Progenitor cell of endocrine pancreas (in vitro differentiated cells): ENCODE measurements around the gene IFT172. TPM values are rescaled to one million over a fixed set of nuclear protein-coding genes. Genes with fewer than 3 reads are reported as not detected.
A peak's percentile ranks its signal among the peaks of the same experiment; 100 is the strongest.

Experiments used
- DNase-seq: peaks from one replicate; pipeline ENCODE4 v3.0.0; 2021; ENCODE audit warnings: low spot score; ENCODE audit not compliant: unreplicated experiment
- H3K27ac Mint-ChIP-seq: 2 replicates; pipeline ENCODE4 v1.8.0; 2021; ENCODE audit warnings: mild to moderate bottlenecking, moderate library complexity, mixed read lengths
- H3K27me3 Mint-ChIP-seq: 2 replicates; pipeline ENCODE4 v1.8.0; 2021; ENCODE audit warnings: mixed read lengths
- H3K36me3 Mint-ChIP-seq: 2 replicates; pipeline ENCODE4 v1.8.0; 2022; ENCODE audit warnings: mixed read lengths; ENCODE audit not compliant: insufficient read depth
- H3K4me1 Mint-ChIP-seq: 2 replicates; pipeline ENCODE4 v1.8.0; 2021; ENCODE audit warnings: low read depth, mixed read lengths
- H3K4me3 Mint-ChIP-seq: 2 replicates; pipeline ENCODE4 v1.8.0; 2021; ENCODE audit warnings: low read depth, mild to moderate bottlenecking, moderate library complexity, mixed read lengths
- H3K9me3 Mint-ChIP-seq: 2 replicates; pipeline ENCODE4 v1.8.0; 2021; ENCODE audit warnings: low read depth, mixed read lengths
- total RNA-seq: library from RNA; stranded (reverse); gene quantifications from 2 replicates; pipeline ENCODE4 v1.2.1, GENCODE V29; 2021
- TF ChIP-seq, protein P1 (sequence below): fragments of 200-600 bp; sonication (generic); IDR thresholded peaks from one replicate; pipeline ENCODE4 v1.5.0; 2021; ENCODE audit warnings: antibody characterized with exemption, mild to moderate bottlenecking; ENCODE audit not compliant: unreplicated experiment

Gene IFT172
- total RNA-seq, 1 donor from 2014 or later: 49.5 TPM

DNA sequence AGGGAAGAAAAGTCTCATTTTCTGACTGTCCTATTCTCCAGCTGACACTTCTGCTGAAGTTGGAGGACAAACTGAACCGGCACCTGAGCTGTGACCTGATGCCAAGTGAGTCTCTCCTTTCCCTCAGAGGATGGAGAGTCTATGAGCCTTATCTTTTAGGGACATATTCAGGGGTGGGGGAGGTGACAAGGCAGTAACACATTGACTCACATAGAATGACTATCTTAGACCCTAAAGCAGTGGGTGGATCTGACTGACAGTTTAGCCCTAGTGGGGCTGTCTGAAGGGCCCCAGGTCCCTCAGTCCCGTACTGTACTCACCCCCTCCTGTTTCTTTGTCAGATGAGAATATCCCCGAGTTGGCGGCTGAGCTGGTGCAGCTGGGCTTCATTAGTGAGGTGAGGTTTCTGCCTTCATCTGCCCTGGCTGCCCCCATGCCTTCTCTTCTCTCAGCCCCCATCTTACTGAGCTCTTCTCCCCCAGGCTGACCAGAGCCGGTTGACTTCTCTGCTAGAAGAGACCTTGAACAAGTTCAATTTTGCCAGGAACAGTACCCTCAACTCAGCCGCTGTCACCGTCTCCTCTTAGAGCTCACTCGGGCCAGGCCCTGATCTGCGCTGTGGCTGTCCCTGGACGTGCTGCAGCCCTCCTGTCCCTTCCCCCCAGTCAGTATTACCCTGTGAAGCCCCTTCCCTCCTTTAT lies 48.2 kb downstream of the IFT172 start:
- Mint-ChIP-seq H3K27me3 (no peaks in the 10 kb centered on the region), H3K9me3 (no peaks in the 10 kb centered on the region), H3K36me3 (peaks cover 41% of the 10 kb centered on the region), H3K4me1 (peaks cover 2% of the 10 kb centered on the region), H3K27ac (no peak overlapping the region), H3K4me3 (no peak overlapping the region)
- no peak for DNase-seq
- TF ChIP-seq, protein P1, sequence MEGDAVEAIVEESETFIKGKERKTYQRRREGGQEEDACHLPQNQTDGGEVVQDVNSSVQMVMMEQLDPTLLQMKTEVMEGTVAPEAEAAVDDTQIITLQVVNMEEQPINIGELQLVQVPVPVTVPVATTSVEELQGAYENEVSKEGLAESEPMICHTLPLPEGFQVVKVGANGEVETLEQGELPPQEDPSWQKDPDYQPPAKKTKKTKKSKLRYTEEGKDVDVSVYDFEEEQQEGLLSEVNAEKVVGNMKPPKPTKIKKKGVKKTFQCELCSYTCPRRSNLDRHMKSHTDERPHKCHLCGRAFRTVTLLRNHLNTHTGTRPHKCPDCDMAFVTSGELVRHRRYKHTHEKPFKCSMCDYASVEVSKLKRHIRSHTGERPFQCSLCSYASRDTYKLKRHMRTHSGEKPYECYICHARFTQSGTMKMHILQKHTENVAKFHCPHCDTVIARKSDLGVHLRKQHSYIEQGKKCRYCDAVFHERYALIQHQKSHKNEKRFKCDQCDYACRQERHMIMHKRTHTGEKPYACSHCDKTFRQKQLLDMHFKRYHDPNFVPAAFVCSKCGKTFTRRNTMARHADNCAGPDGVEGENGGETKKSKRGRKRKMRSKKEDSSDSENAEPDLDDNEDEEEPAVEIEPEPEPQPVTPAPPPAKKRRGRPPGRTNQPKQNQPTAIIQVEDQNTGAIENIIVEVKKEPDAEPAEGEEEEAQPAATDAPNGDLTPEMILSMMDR: no peak

DNA sequence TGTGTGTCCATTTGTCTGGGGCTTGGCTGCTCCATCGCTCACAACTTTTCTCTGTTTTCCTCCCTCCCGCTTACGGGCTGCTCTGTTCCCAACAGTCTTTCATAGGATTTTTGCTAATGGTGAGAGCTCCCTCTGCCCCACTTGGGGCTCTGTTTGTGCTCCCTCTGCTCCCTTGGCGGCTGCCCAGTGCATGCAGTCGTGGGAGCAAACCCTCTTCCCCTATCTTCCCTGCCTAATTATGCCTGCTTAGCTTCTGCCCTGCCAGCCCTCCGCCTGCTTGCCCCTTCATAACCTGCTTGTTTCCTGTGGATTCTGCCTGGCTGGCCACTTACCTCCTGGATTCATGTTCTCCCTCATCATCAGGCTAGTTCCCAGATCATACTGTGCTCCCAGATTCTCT lies 53.9 kb downstream of the IFT172 start:
- peaks cover 45% of the 10 kb centered on the region for H3K36me3 Mint-ChIP-seq
- TF ChIP-seq, protein P1: no peak
- no peak for DNase-seq
- no peaks in the 10 kb centered on the region for H3K27me3 Mint-ChIP-seq
- no peak overlapping the region for H3K4me3 Mint-ChIP-seq
- H3K4me1 Mint-ChIP-seq: peaks cover 3% of the 10 kb centered on the region
- peak overlapping the region; percentile 2 for H3K27ac Mint-ChIP-seq
- H3K9me3 Mint-ChIP-seq: no peaks in the 10 kb centered on the region

DNA sequence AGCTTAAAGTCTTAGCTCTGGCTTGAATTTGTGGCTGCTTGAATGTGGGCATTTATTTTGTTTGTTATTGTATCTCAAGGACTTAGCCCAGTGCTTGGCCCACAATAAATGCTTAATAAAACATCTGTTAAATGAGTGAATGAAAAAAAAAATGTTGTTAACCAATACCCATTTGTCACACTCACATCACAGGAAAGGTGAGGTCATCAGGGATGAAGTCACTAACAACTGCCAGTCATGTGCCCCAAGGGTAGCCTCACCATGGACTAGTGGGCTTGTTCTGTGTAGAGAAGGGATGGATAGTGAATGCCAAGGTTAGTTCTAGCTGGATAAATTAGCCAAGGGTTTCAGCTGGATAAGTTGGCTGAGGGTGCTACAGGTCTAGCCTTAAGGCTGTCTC lies 58.1 kb downstream of the IFT172 start:
- DNase-seq: no peak
- Mint-ChIP-seq H3K36me3 (peaks cover 24% of the 10 kb centered on the region), H3K4me1 (peaks cover 22% of the 10 kb centered on the region), H3K27ac (peak overlapping the region; percentile 85), H3K4me3 (peak overlapping the region; percentile 44), H3K27me3 (no peaks in the 10 kb centered on the region), H3K9me3 (no peaks in the 10 kb centered on the region)
- TF ChIP-seq, protein P1: no peak

DNA sequence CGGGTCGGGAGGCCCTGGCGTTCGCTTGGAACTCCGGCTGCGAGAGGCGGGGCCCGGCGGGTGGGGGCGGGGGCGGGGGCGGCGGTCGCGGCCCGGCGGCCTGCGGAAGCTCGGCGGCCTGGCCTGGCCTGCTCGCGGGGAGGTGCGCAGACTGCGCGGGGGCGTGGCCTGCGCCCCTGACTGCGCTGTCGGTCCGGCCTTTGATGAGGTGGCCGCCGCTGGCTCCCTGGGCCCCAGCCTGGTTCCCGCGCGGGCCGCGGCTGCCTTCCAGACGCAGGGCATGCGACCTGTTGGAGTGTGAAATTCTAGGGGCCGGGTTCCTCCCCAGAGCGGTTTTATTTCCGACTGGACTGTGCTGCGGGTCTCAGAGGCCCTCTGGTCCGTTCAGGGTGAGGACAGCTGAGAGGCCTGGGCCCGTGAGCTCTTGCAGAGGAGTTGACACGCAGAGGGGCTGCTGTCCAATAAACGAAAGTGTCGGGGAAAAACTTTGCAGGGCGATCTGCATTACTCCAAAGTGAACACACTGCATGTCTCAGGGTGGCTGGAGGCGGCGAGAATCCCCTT lies 60.5 kb downstream of the IFT172 start:
- TF ChIP-seq, protein P1: no peak
- Mint-ChIP-seq H3K27me3 (no peaks in the 10 kb centered on the region), H3K4me3 (peak overlapping the region; percentile 95), H3K9me3 (no peaks in the 10 kb centered on the region), H3K36me3 (peaks cover 10% of the 10 kb centered on the region), H3K27ac (peak overlapping the region; percentile 96), H3K4me1 (peaks cover 22% of the 10 kb centered on the region)
- peak; percentile 73 for DNase-seq

DNA sequence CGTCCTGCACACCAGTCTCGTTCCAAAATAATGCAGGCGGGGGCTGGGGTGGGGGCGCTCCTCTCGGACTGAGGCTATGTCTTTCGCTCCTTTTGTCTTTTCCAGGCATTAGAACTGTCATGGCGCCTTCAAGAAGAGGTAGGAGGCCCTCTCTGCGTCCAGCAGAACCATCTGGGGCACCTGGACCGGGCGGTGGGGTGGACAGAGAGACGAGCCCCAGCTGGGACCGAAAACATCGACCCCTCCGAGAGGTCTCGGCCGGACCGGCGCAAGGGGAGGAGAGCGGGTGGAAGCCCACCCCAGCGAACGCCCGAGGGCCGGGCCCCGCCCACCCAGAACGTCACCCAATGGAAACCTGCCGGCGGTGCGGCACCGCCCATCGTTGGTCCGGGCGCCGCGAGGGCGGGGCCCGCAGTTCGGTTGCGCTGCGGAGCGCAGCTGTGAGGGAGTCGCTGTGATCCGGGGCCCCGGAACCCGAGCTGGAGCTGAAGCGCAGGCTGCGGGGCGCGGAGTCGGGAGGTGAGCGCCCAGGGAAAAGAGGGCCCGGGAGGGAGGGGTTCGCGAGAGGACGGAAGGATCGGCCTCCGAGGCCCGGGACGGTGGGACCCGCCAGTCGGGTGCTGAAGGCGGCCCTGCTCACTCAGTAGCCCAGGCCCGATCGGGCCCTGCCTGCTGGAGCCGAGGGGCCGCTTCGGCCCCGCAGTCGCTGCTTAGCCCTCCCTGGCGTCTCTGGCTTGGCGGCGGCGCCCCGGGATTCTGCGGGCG lies 61.1 kb downstream of the IFT172 start, which contains the start of gene NRBP1:
Gene NRBP1 (plus strand): TSS at position 419 of the 765 bp plus-strand sequence. CDS start 4,643 bp downstream, outside the sequence.
- peaks cover 5% of the 10 kb centered on the region for H3K36me3 Mint-ChIP-seq
- H3K27ac Mint-ChIP-seq: peak within 1 kb of the TSS; percentile 99
- H3K27me3 Mint-ChIP-seq: no peaks in the 10 kb centered on the region
- TF ChIP-seq, protein P1: no peak
- H3K4me1 Mint-ChIP-seq: peaks cover 22% of the 10 kb centered on the region
- H3K9me3 Mint-ChIP-seq: no peaks in the 10 kb centered on the region
- DNase-seq: peak; percentile 90
- peak within 1 kb of the TSS; percentile 95 for H3K4me3 Mint-ChIP-seq
